Left hindlimb (tissue), 1 donor: ENCODE results near the gene MTR.

Source experiments
- DNase-seq: peaks from one replicate; pipeline ENCODE4 v3.0.0-alpha.2; 2018

Gene MTR

GRCh38 chr1:236785477-236785876 lies 9.6 kb upstream of the MTR start:
- no peak for DNase-seq

GRCh38 chr1:236786453-236786852 lies 8.6 kb upstream of the MTR start:
- DNase-seq: no peak

GRCh38 chr1:236794585-236795034 lies 482 bp upstream of the MTR start:
- no peak for DNase-seq

GRCh38 chr1:236795757-236796667 lies 920 bp downstream of the MTR start:
- DNase-seq: no peak

GRCh38 chr1:236799001-236799400 lies 3.9 kb downstream of the MTR start:
- no peak for DNase-seq

- no peak for DNase-seq
Measured at GRCh38 chr1:236800002-236800620, 5.0 kb downstream of the MTR start.

- DNase-seq: no peak
Measured at GRCh38 chr1:236800623-236801022, 5.5 kb downstream of the MTR start.

- no peak for DNase-seq
Measured at GRCh38 chr1:236802264-236802663, 7.2 kb downstream of the MTR start.

GRCh38 chr1:236806634-236807033 lies 11.5 kb downstream of the MTR start:
- no peak for DNase-seq

GRCh38 chr1:236808005-236808404 lies 12.9 kb downstream of the MTR start:
- no peak for DNase-seq

- DNase-seq: no peak
Measured at GRCh38 chr1:236808564-236809130, 13.6 kb downstream of the MTR start.

- DNase-seq: no peak
Measured at GRCh38 chr1:236809148-236809547, 14.1 kb downstream of the MTR start.

- DNase-seq: no peak
Measured at GRCh38 chr1:236810018-236810417, 14.9 kb downstream of the MTR start.

- DNase-seq: no peak
Measured at GRCh38 chr1:236812334-236813030, 17.4 kb downstream of the MTR start.

- no peak for DNase-seq
Measured at GRCh38 chr1:236815941-236816340, 20.8 kb downstream of the MTR start.

- no peak for DNase-seq
Measured at GRCh38 chr1:236819856-236820255, 24.8 kb downstream of the MTR start.

- DNase-seq: no peak
Measured at GRCh38 chr1:236821091-236821627, 26.1 kb downstream of the MTR start.

- DNase-seq: no peak
Measured at GRCh38 chr1:236823559-236823958, 28.5 kb downstream of the MTR start.

GRCh38 chr1:236829085-236829484 lies 34.0 kb downstream of the MTR start:
- no peak for DNase-seq

GRCh38 chr1:236830116-236830515 lies 35.0 kb downstream of the MTR start:
- DNase-seq: no peak

- DNase-seq: no peak
Measured at GRCh38 chr1:236830560-236830959, 35.5 kb downstream of the MTR start.

- no peak for DNase-seq
Measured at GRCh38 chr1:236833575-236833974, 38.5 kb downstream of the MTR start.

- DNase-seq: no peak
Measured at GRCh38 chr1:236834876-236835275, 39.8 kb downstream of the MTR start.
